ENCODE results near the gene PDGFA.

DNA sequence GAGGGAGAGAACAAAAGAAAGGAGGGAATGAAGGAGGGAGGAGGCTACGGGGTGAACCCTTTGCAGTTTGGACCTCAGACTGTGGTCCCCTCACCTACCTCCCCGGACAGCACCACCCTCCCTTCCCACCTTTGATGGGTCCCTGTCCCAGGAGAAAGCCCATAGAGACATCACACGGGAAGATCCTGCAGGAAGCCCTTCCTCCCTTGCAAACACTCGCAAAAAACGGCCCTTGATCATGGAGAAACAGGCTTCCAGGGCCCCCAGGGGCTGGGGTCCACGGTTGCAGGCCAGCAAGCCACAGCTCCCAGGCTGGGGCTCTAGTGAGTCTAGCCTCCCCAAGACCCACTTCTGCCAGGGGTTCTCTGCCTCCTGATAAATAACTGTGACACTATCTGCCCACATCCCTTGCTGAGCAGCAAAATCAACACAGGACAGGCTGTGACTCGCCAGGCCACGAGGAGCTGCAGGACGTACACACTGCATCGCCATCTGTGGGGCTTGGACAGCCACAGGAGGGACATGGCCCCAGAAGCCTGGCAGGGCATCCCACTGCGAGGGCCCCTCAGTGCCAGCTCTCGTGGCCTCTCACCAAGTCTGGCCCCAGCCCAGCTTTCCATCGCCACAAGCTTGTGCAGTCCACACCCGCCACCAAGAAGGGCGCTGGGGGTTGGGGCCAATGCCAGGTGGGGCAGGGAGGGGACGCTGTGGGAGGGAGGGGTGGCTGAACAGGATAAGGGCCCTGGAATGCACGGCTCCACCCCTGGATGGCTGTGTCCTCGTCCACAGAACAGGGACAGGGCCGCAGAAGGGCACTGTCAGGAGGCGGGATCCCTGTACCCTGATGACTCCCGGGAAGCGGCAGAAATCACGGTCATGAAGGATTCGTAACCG lies 34.2 kb downstream of the PDGFA start:
- TF ChIP-seq, protein P1, sequence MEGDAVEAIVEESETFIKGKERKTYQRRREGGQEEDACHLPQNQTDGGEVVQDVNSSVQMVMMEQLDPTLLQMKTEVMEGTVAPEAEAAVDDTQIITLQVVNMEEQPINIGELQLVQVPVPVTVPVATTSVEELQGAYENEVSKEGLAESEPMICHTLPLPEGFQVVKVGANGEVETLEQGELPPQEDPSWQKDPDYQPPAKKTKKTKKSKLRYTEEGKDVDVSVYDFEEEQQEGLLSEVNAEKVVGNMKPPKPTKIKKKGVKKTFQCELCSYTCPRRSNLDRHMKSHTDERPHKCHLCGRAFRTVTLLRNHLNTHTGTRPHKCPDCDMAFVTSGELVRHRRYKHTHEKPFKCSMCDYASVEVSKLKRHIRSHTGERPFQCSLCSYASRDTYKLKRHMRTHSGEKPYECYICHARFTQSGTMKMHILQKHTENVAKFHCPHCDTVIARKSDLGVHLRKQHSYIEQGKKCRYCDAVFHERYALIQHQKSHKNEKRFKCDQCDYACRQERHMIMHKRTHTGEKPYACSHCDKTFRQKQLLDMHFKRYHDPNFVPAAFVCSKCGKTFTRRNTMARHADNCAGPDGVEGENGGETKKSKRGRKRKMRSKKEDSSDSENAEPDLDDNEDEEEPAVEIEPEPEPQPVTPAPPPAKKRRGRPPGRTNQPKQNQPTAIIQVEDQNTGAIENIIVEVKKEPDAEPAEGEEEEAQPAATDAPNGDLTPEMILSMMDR (IDR thresholded peaks at IDR 0.05) = no peak
- TF ChIP-seq POLR2A (IDR thresholded peaks at IDR 0.05) = no peak
